MM.1S (cell line): ENCODE measurements around the gene RBL2.

ENCODE experiments used
- CTCF ChIP-seq: fragments of 300-600 bp; sonication (generic); IDR thresholded peaks from 2 replicates; pipeline ENCODE4 v1.5.1; 2016; ENCODE audit warnings: antibody characterized with exemption, low read length, mixed read lengths
- EZH2phosphoT487 ChIP-seq: fragments of 300-600 bp; sonication (generic); IDR thresholded peaks from 2 replicates; pipeline ENCODE4 v1.6.1; 2018; ENCODE audit warnings: antibody characterized with exemption, low read length

DNA sequence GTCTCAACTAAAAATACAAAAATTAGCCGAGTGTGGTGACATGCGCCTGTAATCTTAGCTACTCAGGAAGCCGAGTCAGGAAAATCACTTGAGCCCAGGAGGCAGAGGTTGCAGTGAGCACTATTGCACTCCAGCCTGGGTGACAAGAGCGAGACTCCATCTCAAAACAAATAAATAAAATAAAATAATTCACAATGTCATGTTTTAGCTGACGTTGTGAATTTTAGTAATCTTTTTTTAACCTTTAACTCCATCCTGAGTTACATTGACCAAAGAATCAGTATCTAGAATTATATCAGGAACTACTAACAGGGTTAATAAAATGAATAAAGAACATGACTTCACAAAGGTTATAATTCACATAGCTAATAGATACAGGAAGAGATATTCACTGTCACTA is 5.9 kb downstream of the RBL2 start:
- TF ChIP-seq CTCF (no peak), EZH2phosphoT487 (no peak)
